Middle frontal gyrus (tissue), 1 donor: ENCODE results near the gene TMA7.

Source experiments
- DNase-seq: peaks from one replicate; pipeline ENCODE4 v3.0.0-alpha.2; 2015; ENCODE audit warnings: low spot score; ENCODE audit errors: extremely low spot score

The TMA7 gene

DNA sequence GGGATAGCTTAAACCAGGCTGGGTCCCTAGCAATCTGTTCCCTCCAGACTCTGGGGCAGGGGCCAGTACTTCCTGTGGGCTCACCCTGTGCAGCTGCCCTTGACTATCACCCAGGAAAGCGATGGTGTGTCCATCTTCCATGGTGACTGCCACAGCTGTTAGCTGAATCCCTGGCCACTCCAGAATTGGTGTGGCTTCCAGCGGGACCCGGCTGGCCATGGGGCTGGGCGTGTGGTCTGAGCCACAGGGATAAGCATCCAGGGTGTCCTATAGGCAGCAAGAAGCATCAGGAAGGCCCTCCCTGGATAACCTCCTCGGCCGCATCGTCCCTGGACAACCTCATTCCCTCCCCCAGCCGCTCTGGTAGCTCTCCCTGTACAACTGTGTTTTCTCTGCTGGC, 17.4 kb upstream of the TMA7 start:
- DNase-seq = no peak

DNA sequence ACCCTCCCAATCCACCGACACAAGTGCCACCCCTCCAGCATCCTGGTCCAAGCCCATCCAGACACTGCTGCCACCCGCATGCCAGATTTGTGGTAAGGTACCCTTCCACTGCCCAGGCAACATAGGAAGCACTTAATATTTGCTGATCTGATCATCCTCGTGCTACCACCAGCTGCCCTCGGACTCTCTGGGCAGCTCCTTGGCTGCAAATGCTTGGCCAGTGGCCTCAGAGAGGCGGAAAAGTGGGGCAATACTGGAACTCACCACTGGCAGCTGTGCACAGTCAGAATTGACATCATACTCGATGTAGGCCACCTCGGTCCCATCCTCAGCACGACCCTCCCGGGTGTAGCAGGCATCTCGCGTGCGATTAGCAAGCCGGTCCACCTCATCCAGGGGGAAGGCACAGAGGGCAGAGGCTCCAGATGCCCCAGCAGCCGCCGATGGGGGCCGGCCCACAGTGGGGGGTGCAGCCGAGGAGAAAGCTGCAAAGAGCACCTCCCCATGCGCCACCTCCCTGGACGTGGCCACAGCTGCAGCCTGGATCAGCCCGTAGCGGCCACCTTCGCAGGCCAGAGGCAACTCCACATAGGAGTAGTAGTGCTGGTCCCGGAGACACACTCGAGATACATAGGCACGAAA, 16.7 kb upstream of the TMA7 start:
- no peak for DNase-seq

DNA sequence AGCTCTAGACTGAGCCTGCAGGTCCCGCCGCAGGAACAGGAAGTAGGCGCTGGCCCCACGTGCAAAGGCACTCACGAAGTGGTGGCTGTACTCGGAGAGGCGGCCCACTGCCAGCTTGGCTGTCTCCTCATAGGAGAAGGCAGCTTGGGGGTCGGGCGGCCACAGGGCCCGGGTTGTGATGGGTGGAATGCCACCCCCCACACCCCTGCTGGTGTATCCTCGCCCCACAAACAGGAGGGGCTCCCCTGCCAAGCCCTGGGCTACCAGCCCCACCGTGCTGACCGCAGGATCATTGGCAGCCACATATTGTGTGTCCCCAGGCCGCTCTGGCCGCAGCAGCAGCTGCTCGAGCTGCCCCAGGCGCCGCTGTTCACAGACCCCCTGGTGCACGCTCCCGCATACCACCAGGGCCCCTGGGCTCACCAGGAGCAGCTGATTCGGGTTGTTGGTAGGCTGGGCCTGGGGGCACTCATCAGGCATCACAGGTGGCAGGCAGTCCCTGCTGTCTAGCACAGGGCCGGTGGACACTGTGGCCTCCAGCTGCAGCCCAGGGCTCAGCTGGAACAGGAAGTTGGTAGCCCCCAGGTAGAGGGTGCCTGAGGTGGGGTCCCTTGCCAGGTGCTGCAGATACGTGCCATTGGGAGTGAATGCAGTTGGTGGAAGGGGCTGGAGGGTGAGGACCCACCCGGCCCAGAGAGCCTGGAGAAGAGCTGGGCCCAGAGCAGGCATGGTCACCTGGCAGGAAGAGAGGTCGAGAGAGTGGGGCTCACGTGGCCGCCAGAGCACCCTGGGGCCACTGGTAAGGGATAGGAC, 16.0 kb upstream of the TMA7 start:
- no peak for DNase-seq

DNA sequence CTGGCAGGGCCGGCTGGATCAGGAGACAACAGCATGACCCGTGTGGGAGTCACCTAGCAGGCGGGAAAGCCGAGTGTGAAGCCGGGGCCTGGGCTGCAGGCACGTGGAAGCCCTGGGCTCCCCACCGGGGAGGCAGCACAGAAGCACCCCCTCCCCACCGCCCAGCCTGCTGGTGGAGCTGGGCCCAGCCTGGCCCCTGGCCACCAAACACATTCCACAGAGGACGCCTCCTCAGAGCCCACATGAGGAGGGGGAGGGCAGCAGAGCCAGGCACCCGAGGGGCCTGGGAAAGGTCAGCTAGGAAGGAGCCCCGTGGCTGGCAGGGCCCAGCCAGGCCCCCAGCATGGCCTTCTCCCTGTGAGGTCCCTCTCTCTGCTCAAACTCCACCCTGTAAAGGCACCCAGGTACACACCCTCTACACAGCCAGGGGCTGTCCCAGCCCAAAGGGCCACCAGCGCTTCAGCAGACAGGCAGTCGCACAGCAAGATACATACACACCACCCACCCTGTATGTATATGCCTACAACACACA, 14.7 kb upstream of the TMA7 start:
- DNase-seq = no peak

DNA sequence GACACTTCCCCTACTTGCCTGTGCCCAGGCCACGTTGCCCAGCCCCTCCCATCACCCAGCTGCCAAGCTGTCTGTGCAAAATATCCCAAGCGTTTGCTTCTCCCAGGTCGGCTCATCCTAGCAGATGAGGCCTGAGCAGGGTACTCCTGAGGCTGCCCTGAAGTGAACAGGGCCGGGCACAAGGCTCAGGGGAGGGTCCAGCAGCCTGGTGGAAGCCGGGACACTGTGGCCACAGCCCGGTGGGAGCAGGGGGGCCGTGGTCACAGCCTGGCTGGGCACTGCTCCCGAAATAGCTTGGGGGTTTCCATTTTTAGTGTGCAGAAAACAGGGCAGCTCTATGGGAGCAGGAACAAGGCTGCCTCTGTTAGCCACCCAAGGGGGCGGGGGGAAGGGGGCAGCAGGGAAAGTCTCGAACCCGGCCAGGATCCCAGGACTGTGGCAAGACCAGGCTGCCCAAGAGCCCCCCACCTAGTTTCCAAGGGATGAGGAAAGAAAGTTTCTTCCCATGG, 13.6 kb upstream of the TMA7 start:
- DNase-seq = peak; percentile 70

DNA sequence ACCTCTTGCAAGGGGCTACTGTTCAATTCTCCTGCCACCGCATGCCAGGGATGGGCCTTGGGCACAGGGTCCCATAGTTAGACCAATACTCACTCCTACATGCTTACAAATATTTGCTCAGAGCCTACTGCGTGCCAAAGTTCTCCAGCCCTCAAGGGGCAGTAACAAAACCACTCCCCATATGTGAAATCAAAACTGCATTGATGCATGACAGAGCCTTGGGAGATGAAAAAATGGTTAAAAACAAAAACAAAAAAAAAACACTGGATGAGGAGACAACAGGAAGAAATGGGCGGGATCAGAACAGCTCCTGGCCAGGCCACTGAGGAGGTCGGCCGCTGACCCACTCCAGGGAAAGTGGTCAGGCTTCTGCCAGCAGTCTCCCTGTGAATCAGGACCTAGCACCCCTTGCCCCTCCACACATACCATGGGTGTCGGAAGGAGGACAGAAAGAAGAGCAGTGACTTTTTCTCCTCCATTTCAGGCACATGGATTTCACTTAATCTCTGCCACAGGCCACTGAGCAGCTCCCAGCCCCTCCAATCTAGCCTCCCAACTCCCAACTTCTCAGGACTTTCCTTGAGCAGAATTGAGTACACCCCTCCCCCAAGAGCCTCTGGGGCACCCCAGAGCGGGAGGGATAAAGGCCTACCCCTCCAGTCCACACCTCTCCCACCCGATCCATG, 13.0 kb upstream of the TMA7 start:
- no peak for DNase-seq

DNA sequence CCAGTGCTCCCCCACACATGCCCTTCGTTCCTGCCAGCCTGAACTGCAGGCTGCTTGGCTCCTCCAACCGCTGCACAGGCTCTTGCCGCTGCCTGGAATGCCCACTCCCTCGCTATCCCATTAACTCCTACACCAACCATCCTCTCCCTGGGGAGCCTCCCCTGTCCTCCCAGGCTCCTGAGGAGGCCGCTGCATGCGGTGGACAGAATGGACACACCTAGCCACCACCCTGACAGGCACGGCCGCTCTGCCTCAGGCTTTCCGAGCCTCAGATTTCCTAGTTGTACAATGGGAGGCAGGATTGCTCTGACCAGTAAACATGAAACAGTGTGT, 12.5 kb upstream of the TMA7 start:
- DNase-seq = no peak

DNA sequence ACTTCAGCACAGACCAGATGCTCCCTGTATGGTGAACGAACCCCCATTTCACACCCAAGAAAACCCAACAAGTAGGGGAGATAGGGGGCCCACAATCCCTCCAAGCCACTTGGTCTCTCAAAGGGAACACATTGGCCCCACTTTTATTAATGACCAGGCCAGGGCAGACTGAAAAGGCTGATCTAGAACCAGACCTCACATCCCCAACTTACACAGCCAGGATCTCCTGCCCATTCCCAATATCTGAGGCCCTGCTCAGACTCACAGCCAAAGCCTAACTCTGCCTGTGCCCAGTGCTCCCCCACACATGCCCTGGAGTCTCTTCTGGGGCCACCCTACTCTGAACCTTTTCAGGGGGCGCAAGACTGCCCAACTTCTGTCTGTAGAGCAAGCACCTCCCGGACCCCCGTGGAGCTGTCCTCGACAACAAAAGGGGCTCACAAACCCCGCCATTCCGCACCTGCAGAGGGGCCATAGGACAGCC, 11.9 kb upstream of the TMA7 start:
- no peak for DNase-seq

DNA sequence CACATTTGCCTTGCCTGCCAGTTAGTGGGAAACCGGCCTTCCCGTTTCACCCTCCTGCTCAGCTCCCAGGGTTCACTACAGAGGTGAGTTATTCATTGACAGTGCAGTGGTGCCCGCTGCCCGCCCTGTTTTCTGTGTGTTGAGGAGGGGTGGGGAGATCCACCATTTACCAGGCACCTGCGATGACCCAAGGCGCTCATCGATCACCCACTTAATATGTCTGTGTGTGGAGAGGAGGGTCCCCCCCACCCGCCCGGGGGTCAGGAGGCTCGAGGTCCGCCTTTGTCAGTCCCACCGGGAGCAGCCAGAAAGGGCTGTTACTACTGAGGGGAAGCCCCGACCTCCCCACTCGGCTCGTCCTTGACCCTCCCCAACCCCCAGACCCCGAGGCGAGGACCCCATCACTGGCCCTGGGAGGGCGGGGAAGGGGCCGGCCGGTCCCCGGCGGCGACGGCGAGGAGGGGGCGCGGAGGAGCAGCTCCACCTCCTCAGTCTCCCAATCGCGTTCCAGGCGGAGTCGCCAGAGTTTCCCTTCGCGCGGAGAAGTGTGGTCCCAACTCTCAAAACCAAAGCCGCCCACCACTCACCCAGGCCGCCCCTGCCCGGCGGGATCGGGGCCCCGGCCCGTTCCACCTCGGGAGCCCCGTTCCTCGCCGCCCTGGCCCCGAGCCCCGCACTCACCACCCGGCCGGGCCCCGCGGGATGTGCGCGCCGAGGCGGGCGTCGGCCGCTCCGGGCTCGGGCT, 11.3 kb upstream of the TMA7 start:
- DNase-seq = no peak

DNA sequence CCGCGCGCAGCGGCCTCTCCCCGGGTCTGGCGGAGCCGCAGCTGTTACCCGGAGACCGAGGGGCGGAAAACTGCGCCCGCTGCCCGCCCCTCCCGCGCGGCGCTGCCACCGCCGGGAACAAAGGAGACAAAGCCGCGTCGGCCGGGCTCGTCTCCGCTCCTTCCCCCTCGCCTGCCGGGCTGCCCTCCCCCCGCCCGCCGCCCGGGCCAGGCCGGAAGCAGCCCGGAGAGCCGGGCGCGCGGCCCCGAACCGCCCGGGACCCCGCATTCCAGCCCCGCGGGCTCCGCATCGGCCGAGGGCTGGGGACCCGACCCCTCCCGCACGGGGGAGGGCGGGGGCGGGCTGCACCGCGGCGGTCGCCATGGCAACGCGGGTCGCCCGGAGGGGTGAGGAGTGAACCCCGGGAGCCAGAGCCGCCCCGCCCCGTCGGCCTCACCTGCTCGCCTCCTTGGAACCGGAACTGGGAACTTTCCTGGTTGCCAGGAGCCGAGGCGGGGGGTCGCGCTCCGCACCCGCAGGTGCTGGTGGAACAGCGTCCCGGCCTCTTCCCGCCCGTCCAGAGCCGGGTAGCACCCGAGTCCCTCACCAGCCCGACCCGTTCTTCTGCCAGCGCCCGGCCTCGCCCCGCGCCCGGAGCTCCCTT, 10.6 kb upstream of the TMA7 start:
- peak; percentile 59 for DNase-seq

DNA sequence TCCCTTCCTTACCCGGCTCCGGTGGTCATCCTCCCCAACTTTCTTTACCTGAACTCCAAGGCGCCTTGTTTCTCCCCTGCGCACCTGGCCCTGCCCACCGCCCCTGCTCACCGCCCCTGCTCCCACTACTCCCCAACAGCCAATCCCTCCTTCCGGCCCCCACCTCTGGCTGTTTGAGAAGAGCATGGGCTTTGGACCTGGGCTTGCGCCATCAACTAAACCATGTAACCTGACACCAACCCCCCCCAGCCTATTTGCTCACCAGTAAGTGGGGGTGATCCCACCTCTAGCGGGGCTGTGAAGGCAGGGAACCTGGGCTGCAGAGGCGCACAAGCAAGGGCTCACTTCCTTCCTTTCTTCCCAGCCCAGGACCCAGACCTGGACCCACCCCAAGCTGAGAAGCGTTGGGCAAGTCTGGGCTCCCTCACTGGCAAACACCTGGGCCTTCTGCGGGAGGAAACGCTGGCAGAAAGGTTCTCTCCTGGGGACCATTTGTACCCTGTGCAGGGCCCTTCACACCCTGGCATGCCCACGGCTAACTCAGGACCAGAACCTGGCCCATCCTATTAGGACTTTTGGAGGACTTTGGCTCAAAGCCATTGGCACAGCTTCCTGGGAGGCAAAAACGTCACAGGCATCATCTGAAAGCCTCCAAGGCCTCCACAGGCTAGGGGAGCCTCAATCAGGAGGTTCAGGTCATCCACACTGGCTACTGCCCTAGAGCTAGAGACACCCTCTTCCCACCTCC, 9.9 kb upstream of the TMA7 start, which contains the start of gene PLXNB1:
Gene PLXNB1 (minus strand): TSS at position 127 of the 748 bp plus-strand sequence. CDS start 5,475 bp downstream, outside the sequence.
- DNase-seq = no peak

DNA sequence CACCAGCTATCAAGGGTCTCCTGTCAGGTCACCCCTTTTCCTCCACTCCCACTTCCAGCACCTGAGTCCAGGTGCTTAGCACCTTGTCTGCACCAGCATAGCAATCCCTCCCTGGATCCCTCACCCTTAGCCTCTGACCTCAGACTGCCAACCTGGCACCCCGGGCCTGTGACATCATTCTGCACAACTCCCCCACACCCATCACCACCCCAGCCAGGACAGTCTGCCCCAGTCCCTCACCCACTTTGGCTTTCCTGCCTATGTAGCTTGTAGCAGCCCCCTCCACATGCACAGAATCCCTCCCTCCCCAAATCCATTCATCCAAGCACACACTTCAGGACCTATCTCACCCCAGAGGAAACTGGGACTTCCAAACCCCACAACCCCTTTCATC, 9.4 kb upstream of the TMA7 start:
- no peak for DNase-seq

DNA sequence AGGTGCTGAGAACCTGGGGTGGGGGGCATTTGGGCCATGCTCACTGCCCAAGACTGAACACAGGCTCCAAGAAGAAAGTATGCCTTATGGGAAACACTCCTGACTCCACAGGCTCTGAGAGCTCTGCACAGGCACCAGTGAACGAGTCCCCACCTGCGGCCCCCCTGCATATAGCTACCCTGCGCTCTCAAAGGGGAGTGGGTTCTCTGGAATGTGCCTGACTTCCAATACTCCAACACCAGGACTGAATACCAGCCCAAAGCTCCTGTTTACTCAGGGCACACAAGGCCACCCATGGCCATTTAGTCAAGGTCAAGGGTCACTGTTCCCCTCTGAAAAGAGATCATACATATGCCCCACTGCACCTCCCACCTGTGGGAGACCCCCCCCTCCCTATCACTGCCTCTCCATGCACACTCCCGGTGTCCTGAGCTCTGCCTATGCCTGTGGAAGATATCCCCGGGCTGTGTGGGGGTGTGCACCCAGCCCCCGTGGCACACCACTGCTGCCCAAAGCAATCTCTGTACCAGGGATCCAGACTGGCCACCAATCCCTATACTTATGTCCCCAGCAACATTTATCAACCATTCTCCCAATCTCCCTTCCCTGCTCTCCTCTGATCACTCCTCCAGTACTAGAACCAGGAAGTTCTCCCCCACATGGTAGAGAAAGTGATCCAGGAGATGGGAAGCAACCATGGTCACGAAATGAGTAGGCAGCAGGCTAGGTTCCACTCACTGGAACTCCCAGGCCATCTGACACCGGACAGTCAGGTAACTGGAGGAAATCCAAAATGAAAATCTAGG, 8.6 kb upstream of the TMA7 start:
- DNase-seq = no peak

DNA sequence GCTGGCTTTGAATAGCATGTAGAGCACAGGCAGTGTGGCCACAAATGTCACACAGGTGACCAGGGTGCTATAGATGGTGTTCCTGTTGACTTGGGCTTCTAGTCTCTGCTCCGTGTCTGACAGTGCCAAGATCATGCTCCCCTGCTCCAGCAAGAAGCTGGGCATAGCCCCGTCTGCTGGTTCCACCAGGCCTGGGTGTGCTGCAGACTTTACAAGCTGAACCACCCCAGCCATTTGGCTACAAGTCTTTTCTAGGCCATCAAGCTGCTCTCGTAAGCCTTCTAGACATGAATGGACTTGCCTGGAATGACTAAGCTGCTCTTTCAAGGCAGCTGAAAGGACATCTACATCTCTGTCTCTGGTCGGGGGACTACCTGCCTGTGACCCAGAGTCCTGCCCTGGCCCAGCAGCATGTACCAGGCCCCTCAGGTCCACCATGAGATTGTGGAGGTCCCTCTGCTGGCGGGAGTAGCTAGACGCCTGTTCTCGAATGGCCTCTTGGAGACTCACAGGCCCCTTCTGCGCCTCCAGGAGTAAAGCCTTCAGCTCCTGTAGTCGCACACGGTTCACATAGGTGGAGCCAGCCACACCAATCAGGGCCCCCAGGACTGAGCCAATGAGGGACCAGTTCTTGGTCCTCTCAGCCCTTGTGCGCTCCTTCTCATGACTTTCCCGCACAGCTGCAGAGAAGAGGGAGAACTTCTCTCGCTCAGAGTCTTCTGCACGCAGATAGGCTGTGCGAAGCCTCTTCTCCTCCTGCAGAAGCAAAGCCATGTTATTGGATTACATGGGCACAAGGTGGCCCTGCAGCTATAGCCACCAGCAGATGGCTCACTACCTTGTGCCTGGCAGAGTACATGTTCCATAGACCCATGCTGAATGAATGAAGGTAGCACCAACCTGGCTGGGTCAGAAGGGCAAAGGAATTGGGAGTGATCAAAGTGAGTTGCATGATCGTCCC, 7.4 kb upstream of the TMA7 start:
- DNase-seq = no peak

DNA sequence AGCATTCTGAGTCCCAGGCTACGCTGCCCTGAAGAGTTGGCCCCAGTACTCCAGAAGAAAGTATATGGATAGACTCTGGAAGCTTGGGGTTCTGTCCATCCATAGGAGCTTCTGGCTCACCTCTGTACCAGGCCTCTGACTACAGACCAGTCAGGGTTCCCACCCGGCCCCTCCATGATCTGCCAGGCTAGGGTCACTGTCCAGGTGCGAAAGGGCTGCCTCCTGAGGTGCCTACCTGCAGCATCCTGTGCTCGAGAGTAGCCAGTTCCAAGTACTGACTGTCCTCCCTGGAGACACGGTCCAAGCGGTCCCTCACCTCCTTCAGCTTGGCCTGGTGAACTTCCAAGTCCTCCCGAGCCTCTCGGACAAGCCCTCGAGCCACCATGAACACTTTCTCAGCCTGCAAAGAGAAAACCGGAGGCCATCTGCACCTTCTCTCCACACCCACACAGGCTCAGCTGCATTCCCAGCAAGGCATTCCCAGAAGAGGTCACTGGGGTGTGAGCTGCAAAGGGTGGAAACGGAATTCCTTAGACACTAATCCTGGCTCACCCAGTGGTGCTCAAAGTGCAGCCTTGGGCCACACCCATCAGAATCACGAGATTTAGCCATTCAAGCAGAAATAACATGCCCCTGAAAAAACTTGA, 6.5 kb upstream of the TMA7 start:
- no peak for DNase-seq

DNA sequence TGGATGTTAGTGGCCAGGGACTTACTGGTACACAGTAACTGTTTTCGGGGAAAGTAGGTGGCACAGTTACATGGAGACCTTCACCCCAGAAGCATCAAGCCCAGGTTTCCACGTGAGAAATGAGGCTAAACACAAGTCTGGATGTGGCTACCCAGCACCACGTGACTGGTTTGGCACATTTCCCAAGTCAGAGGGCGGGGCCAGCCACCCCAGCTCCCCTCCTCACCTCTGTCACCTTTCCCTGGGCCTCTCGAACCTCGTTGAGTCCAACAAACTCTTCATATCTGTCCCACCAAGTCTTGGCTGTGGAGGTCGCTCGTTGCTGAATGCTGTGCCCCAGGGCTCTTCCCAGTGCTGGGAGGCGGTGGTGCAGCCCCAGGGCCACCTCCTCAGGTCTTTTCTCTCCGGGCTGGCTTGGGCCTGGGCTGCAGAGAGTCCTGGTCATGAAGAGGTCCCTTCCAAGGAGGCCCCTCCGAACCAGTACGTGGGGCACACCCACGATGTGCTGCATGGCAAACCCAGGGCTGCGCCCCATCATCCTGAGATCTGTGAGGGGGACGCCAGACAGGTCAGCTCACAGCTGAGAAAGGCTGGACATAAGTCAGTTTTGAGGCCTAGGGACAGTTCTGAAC, 5.3 kb upstream of the TMA7 start:
- DNase-seq = no peak

DNA sequence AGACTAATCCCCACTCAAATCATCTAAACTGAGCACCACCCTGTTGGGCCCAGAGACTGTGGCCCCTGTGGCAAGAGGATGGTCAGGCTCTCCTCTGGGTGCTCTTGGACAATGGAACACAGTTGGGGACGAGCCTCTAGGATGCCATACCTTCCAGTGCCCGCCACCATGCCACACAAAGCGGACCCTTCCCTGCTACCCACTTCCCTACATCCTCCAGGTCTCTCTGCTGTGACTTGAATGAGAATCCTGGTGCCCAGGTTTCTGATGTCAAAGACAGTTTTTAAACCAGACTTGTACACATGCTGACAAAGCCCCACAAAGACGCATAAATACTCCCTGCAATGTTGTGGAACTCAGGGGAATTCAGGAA, 4.8 kb upstream of the TMA7 start:
- no peak for DNase-seq
